ENCODE data around the gene SCUBE1.

DNA sequence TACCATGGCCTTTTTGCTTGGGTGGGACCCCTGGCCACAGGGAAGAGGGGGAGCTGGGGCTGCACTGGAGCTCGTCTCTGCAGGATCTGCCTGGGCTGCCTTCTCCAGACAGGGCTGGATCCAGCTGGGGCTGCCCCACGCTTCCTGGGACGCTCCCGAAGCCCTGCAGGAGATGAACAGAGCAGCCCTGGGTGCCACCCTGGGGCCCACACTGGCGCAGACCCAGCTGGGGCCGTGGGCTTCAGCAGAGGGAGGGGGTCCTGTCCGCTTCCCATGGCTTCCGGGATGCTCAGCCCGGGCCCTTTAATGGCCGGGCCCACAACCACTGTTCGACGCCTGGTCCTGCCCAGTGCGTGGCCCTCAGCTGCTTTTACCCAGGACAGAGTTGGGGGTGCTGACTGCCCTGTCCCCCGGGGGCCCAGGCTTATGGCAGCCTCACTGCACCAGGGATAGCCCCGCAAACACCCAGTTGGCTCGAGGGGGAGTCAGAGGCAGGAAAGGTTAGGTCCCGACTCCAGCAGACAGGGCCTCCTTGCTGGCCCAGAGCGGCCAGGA is 179.9 kb downstream of the SCUBE1 start:
- TF ChIP-seq CTCF (conservative IDR thresholded peaks at IDR 0.05; ENCODE audit: low read depth in 2 of 2), result no peak
- TF ChIP-seq EZH2 (IDR thresholded peaks at IDR 0.05; ENCODE audit: low read depth, unreplicated experiment), result no peak
- no peak for TF ChIP-seq JUNB (IDR thresholded peaks at IDR 0.05; ENCODE audit: unreplicated experiment)
- TF ChIP-seq, protein P1, sequence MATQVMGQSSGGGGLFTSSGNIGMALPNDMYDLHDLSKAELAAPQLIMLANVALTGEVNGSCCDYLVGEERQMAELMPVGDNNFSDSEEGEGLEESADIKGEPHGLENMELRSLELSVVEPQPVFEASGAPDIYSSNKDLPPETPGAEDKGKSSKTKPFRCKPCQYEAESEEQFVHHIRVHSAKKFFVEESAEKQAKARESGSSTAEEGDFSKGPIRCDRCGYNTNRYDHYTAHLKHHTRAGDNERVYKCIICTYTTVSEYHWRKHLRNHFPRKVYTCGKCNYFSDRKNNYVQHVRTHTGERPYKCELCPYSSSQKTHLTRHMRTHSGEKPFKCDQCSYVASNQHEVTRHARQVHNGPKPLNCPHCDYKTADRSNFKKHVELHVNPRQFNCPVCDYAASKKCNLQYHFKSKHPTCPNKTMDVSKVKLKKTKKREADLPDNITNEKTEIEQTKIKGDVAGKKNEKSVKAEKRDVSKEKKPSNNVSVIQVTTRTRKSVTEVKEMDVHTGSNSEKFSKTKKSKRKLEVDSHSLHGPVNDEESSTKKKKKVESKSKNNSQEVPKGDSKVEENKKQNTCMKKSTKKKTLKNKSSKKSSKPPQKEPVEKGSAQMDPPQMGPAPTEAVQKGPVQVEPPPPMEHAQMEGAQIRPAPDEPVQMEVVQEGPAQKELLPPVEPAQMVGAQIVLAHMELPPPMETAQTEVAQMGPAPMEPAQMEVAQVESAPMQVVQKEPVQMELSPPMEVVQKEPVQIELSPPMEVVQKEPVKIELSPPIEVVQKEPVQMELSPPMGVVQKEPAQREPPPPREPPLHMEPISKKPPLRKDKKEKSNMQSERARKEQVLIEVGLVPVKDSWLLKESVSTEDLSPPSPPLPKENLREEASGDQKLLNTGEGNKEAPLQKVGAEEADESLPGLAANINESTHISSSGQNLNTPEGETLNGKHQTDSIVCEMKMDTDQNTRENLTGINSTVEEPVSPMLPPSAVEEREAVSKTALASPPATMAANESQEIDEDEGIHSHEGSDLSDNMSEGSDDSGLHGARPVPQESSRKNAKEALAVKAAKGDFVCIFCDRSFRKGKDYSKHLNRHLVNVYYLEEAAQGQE (IDR thresholded peaks at IDR 0.05; ENCODE audit: unreplicated experiment), result no peak
- TF ChIP-seq ZNF114 (CRISPR knock-in tag; IDR thresholded peaks at IDR 0.05), result no peak
- no peak for TF ChIP-seq POLR2AphosphoS5 (IDR thresholded peaks at IDR 0.05; ENCODE audit: low read depth)
- TF ChIP-seq EZH2phosphoT487 (IDR thresholded peaks at IDR 0.05; ENCODE audit: unreplicated experiment), result no peak
- no peak for TF ChIP-seq CREB1 (CRISPR knock-in tag; IDR thresholded peaks at IDR 0.05; ENCODE audit: low read depth)
- TF ChIP-seq STAT1 (IDR thresholded peaks at IDR 0.05; ENCODE audit: unreplicated experiment), result no peak
- TF ChIP-seq NANOG (IDR thresholded peaks at IDR 0.05; ENCODE audit: borderline replicate concordance), result no peak
- TF ChIP-seq, protein P2, sequence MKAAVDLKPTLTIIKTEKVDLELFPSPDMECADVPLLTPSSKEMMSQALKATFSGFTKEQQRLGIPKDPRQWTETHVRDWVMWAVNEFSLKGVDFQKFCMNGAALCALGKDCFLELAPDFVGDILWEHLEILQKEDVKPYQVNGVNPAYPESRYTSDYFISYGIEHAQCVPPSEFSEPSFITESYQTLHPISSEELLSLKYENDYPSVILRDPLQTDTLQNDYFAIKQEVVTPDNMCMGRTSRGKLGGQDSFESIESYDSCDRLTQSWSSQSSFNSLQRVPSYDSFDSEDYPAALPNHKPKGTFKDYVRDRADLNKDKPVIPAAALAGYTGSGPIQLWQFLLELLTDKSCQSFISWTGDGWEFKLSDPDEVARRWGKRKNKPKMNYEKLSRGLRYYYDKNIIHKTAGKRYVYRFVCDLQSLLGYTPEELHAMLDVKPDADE (IDR thresholded peaks at IDR 0.05), result no peak
- no peak for TF ChIP-seq ZNF462 (CRISPR knock-in tag; IDR thresholded peaks at IDR 0.05)
